ENCODE results near the gene HK1.

Gene HK1

GRCh38 chr10:69419744-69420126 lies 141.4 kb downstream of the HK1 start:
- Histone ChIP-seq H3K4me3 (ENCODE audit: insufficient read depth, low read depth, low read length, poor library complexity, severe bottlenecking) (no peak overlapping the region), H3K9me3 (ENCODE audit: control insufficient read depth, low read length) (no peaks in the 10 kb centered on the region), H3K36me3 (ENCODE audit: control insufficient read depth, insufficient read depth, low read length) (no peaks in the 10 kb centered on the region), H3K27ac (ENCODE audit: insufficient read depth, low read length, poor library complexity, severe bottlenecking) (no peak overlapping the region), H3K27me3 (replicated peaks; ENCODE audit: control insufficient read depth, insufficient read depth, low read length, poor library complexity, severe bottlenecking) (no peaks in the 10 kb centered on the region), H3K4me1 (ENCODE audit: control insufficient read depth, insufficient read depth, low read length, poor library complexity, severe bottlenecking) (peaks cover 14% of the 10 kb centered on the region)
- DNase-seq: no peak

- Histone ChIP-seq H3K27ac (ENCODE audit: insufficient read depth, low read length, poor library complexity, severe bottlenecking) (no peak overlapping the region), H3K4me3 (ENCODE audit: insufficient read depth, low read depth, low read length, poor library complexity, severe bottlenecking) (no peak overlapping the region), H3K4me1 (ENCODE audit: control insufficient read depth, insufficient read depth, low read length, poor library complexity, severe bottlenecking) (peaks cover 34% of the 10 kb centered on the region), H3K27me3 (replicated peaks; ENCODE audit: control insufficient read depth, insufficient read depth, low read length, poor library complexity, severe bottlenecking) (no peaks in the 10 kb centered on the region), H3K36me3 (ENCODE audit: control insufficient read depth, insufficient read depth, low read length) (no peaks in the 10 kb centered on the region), H3K9me3 (ENCODE audit: control insufficient read depth, low read length) (no peaks in the 10 kb centered on the region)
- no peak for DNase-seq
Measured at GRCh38 chr10:69421611-69422308, 143.5 kb downstream of the HK1 start.

GRCh38 chr10:69422676-69423075 lies 144.4 kb downstream of the HK1 start:
- Histone ChIP-seq H3K4me1 (ENCODE audit: control insufficient read depth, insufficient read depth, low read length, poor library complexity, severe bottlenecking) (peaks cover 38% of the 10 kb centered on the region), H3K27ac (ENCODE audit: insufficient read depth, low read length, poor library complexity, severe bottlenecking) (no peak overlapping the region)
- no peak for DNase-seq

GRCh38 chr10:69425041-69425440 lies 146.7 kb downstream of the HK1 start:
- H3K4me3 ChIP-seq (ENCODE audit: insufficient read depth, low read depth, low read length, poor library complexity, severe bottlenecking): no peak overlapping the region
- no peak for DNase-seq
- no peaks in the 10 kb centered on the region for H3K36me3 ChIP-seq (ENCODE audit: control insufficient read depth, insufficient read depth, low read length)
- peaks cover 38% of the 10 kb centered on the region for H3K4me1 ChIP-seq (ENCODE audit: control insufficient read depth, insufficient read depth, low read length, poor library complexity, severe bottlenecking)
- no peaks in the 10 kb centered on the region for H3K9me3 ChIP-seq (ENCODE audit: control insufficient read depth, low read length)
- no peaks in the 10 kb centered on the region for H3K27me3 ChIP-seq (replicated peaks; ENCODE audit: control insufficient read depth, insufficient read depth, low read length, poor library complexity, severe bottlenecking)
- H3K27ac ChIP-seq (ENCODE audit: insufficient read depth, low read length, poor library complexity, severe bottlenecking): peak overlapping the region; percentile 43

More at GRCh38 chr10:69422676-69423075, 144.4 kb downstream of the HK1 start:
- no peak overlapping the region for H3K4me3 ChIP-seq (ENCODE audit: insufficient read depth, low read depth, low read length, poor library complexity, severe bottlenecking)
- H3K9me3 ChIP-seq (ENCODE audit: control insufficient read depth, low read length): no peaks in the 10 kb centered on the region
- H3K27me3 ChIP-seq (replicated peaks; ENCODE audit: control insufficient read depth, insufficient read depth, low read length, poor library complexity, severe bottlenecking): no peaks in the 10 kb centered on the region
- H3K36me3 ChIP-seq (ENCODE audit: control insufficient read depth, insufficient read depth, low read length): no peaks in the 10 kb centered on the region

- Histone ChIP-seq H3K27me3 (replicated peaks; ENCODE audit: control insufficient read depth, insufficient read depth, low read length, poor library complexity, severe bottlenecking) (no peaks in the 10 kb centered on the region), H3K9me3 (ENCODE audit: control insufficient read depth, low read length) (no peaks in the 10 kb centered on the region), H3K27ac (ENCODE audit: insufficient read depth, low read length, poor library complexity, severe bottlenecking) (peak overlapping the region; percentile 54), H3K36me3 (ENCODE audit: control insufficient read depth, insufficient read depth, low read length) (no peaks in the 10 kb centered on the region), H3K4me1 (ENCODE audit: control insufficient read depth, insufficient read depth, low read length, poor library complexity, severe bottlenecking) (peaks cover 38% of the 10 kb centered on the region), H3K4me3 (ENCODE audit: insufficient read depth, low read depth, low read length, poor library complexity, severe bottlenecking) (no peak overlapping the region)
- DNase-seq: peak; percentile 47 to 60 (median 50)
Measured at GRCh38 chr10:69425511-69426298, 147.4 kb downstream of the HK1 start.

- Histone ChIP-seq H3K9me3 (ENCODE audit: control insufficient read depth, low read length) (no peaks in the 10 kb centered on the region), H3K36me3 (ENCODE audit: control insufficient read depth, insufficient read depth, low read length) (no peaks in the 10 kb centered on the region), H3K27me3 (replicated peaks; ENCODE audit: control insufficient read depth, insufficient read depth, low read length, poor library complexity, severe bottlenecking) (no peaks in the 10 kb centered on the region), H3K4me3 (ENCODE audit: insufficient read depth, low read depth, low read length, poor library complexity, severe bottlenecking) (no peak overlapping the region), H3K4me1 (ENCODE audit: control insufficient read depth, insufficient read depth, low read length, poor library complexity, severe bottlenecking) (peaks cover 38% of the 10 kb centered on the region), H3K27ac (ENCODE audit: insufficient read depth, low read length, poor library complexity, severe bottlenecking) (peak overlapping the region; percentile 54)
- no peak for DNase-seq
Measured at GRCh38 chr10:69426376-69426727, 148.1 kb downstream of the HK1 start.

GRCh38 chr10:69428165-69428564 lies 149.9 kb downstream of the HK1 start:
- DNase-seq: no peak
- no peaks in the 10 kb centered on the region for H3K27me3 ChIP-seq (replicated peaks; ENCODE audit: control insufficient read depth, insufficient read depth, low read length, poor library complexity, severe bottlenecking)
- peaks cover 38% of the 10 kb centered on the region for H3K4me1 ChIP-seq (ENCODE audit: control insufficient read depth, insufficient read depth, low read length, poor library complexity, severe bottlenecking)
- no peaks in the 10 kb centered on the region for H3K36me3 ChIP-seq (ENCODE audit: control insufficient read depth, insufficient read depth, low read length)
- H3K27ac ChIP-seq (ENCODE audit: insufficient read depth, low read length, poor library complexity, severe bottlenecking): no peak overlapping the region
- no peaks in the 10 kb centered on the region for H3K9me3 ChIP-seq (ENCODE audit: control insufficient read depth, low read length)
- H3K4me3 ChIP-seq (ENCODE audit: insufficient read depth, low read depth, low read length, poor library complexity, severe bottlenecking): no peak overlapping the region

- H3K27me3 ChIP-seq (replicated peaks; ENCODE audit: control insufficient read depth, insufficient read depth, low read length, poor library complexity, severe bottlenecking): no peaks in the 10 kb centered on the region
- no peaks in the 10 kb centered on the region for H3K36me3 ChIP-seq (ENCODE audit: control insufficient read depth, insufficient read depth, low read length)
- H3K4me1 ChIP-seq (ENCODE audit: control insufficient read depth, insufficient read depth, low read length, poor library complexity, severe bottlenecking): no peaks in the 10 kb centered on the region
- no peak overlapping the region for H3K27ac ChIP-seq (ENCODE audit: insufficient read depth, low read length, poor library complexity, severe bottlenecking)
- no peak overlapping the region for H3K4me3 ChIP-seq (ENCODE audit: insufficient read depth, low read depth, low read length, poor library complexity, severe bottlenecking)
- DNase-seq: no peak
- H3K9me3 ChIP-seq (ENCODE audit: control insufficient read depth, low read length): no peaks in the 10 kb centered on the region
Measured at GRCh38 chr10:69434169-69434568, 155.9 kb downstream of the HK1 start.

GRCh38 chr10:69434926-69435325 lies 156.6 kb downstream of the HK1 start:
- no peaks in the 10 kb centered on the region for H3K4me1 ChIP-seq (ENCODE audit: control insufficient read depth, insufficient read depth, low read length, poor library complexity, severe bottlenecking)
- H3K27me3 ChIP-seq (replicated peaks; ENCODE audit: control insufficient read depth, insufficient read depth, low read length, poor library complexity, severe bottlenecking): no peaks in the 10 kb centered on the region
- H3K9me3 ChIP-seq (ENCODE audit: control insufficient read depth, low read length): no peaks in the 10 kb centered on the region
- H3K4me3 ChIP-seq (ENCODE audit: insufficient read depth, low read depth, low read length, poor library complexity, severe bottlenecking): no peak overlapping the region
- H3K36me3 ChIP-seq (ENCODE audit: control insufficient read depth, insufficient read depth, low read length): no peaks in the 10 kb centered on the region
- DNase-seq: no peak
- no peak overlapping the region for H3K27ac ChIP-seq (ENCODE audit: insufficient read depth, low read length, poor library complexity, severe bottlenecking)

GRCh38 chr10:69435966-69436520 lies 157.7 kb downstream of the HK1 start:
- Histone ChIP-seq H3K9me3 (ENCODE audit: control insufficient read depth, low read length) (no peaks in the 10 kb centered on the region), H3K27ac (ENCODE audit: insufficient read depth, low read length, poor library complexity, severe bottlenecking) (no peak overlapping the region), H3K4me1 (ENCODE audit: control insufficient read depth, insufficient read depth, low read length, poor library complexity, severe bottlenecking) (no peaks in the 10 kb centered on the region), H3K4me3 (ENCODE audit: insufficient read depth, low read depth, low read length, poor library complexity, severe bottlenecking) (no peak overlapping the region), H3K36me3 (ENCODE audit: control insufficient read depth, insufficient read depth, low read length) (no peaks in the 10 kb centered on the region), H3K27me3 (replicated peaks; ENCODE audit: control insufficient read depth, insufficient read depth, low read length, poor library complexity, severe bottlenecking) (no peaks in the 10 kb centered on the region)
- DNase-seq: no peak

Data from effector memory CD4-positive, alpha-beta T cell (primary cell).